HEK293 (cell line): ENCODE results near the gene LCN12.
A peak's percentile ranks its signal among the peaks of the same experiment; 100 is the strongest.

Experiments
- CTCF ChIA-PET: fragments of 350-600 bp; formaldehyde crosslinking; extraction: SDS; loops from one replicate; lab custom pipeline; 2021; ENCODE audit warnings: antibody characterized with exemption; lab: Yijun Ruan, JAX
- POLR2A ChIA-PET: fragments of 300-600 bp; formaldehyde crosslinking; extraction: SDS; loops from one replicate; lab custom pipeline; 2020; ENCODE audit warnings: antibody characterized with exemption, inconsistent platforms; lab: Yijun Ruan, JAX
- H3K27ac ChIP-seq: fragments of 200-500 bp; sonication (Bioruptor generic); 2 replicates; pipeline ENCODE4 v1.5.1; 2014; ENCODE audit warnings: low read depth, low read length, control low read depth, inconsistent platforms; ENCODE audit errors: extremely low read depth
- H3K36me3 ChIP-seq, 2 experiments: fragments of 200-500 bp in 1 of 2; sonication (Bioruptor generic) in 1 of 2; 1 replicate in 1 of 2; 2 replicates in 1 of 2; pipeline ENCODE4 v1.5.1; 2014 to 2017; ENCODE audit warnings: inconsistent platforms in 2 of 2, low read length in 2 of 2; ENCODE audit not compliant: control insufficient read depth in 2 of 2, insufficient read depth in 1 of 2
- H3K4me1 ChIP-seq: fragments of 200-500 bp; sonication (Bioruptor generic); 2 replicates; pipeline ENCODE4 v1.5.1; 2014; ENCODE audit warnings: mild to moderate bottlenecking, low read length, inconsistent platforms; ENCODE audit not compliant: control insufficient read depth, insufficient read depth
- H3K4me3 ChIP-seq: 2 replicates; pipeline ENCODE4 v1.5.1; 2011; ENCODE audit warnings: low read depth, mild to moderate bottlenecking, control low read depth, low read length, moderate library complexity
- H3K9me3 ChIP-seq: fragments of 200-500 bp; sonication (Bioruptor generic); 2 replicates; pipeline ENCODE4 v1.5.1; 2014; ENCODE audit warnings: low read depth, low read length, inconsistent platforms; ENCODE audit not compliant: control insufficient read depth, insufficient read depth
- ELK4 ChIP-seq: IDR thresholded peaks from 2 replicates; pipeline ENCODE4 v1.6.1; 2011; ENCODE audit warnings: mild to moderate bottlenecking, low read depth, low read length, borderline replicate concordance
- GLI2 ChIP-seq: fragments of 450-650 bp; formaldehyde crosslinking; IDR thresholded peaks from 2 replicates; pipeline ENCODE4; 2017; ENCODE audit warnings: missing biosample characterization, missing genetic modification characterization, low read depth, borderline replicate concordance
- GLI4 ChIP-seq: fragments of 450-650 bp; formaldehyde crosslinking; IDR thresholded peaks from 2 replicates; pipeline ENCODE4 v1.5.1; 2016; ENCODE audit warnings: missing biosample characterization, missing genetic modification characterization
- GLIS2 ChIP-seq: fragments of 450-650 bp; formaldehyde crosslinking; IDR thresholded peaks from 2 replicates; pipeline ENCODE4 v1.5.1; 2016; ENCODE audit warnings: missing biosample characterization, missing genetic modification characterization
- HOXC10 ChIP-seq: sonication (generic); formaldehyde crosslinking; IDR thresholded peaks from 2 replicates; pipeline ENCODE4 v1.8.1; 2023; ENCODE audit warnings: mild to moderate bottlenecking, missing genetic modification reagents
- KLF1 ChIP-seq: fragments of 450-650 bp; formaldehyde crosslinking; IDR thresholded peaks from 2 replicates; pipeline ENCODE4 v1.5.1; 2016; ENCODE audit warnings: missing biosample characterization, missing genetic modification characterization
- KLF8 ChIP-seq: fragments of 450-650 bp; formaldehyde crosslinking; IDR thresholded peaks from 2 replicates; pipeline ENCODE4 v1.5.1; 2016; ENCODE audit warnings: missing biosample characterization, missing genetic modification characterization
- OVOL3 ChIP-seq: fragments of 450-650 bp; formaldehyde crosslinking; IDR thresholded peaks from 2 replicates; pipeline ENCODE4 v1.5.1; 2016; ENCODE audit warnings: missing biosample characterization, missing genetic modification characterization
- TCF7L2 ChIP-seq: IDR thresholded peaks from 2 replicates; pipeline ENCODE4 v1.6.1; 2011; ENCODE audit warnings: low read depth, mild to moderate bottlenecking, inconsistent platforms, low read length, moderate library complexity, borderline replicate concordance
- ZBTB11 ChIP-seq: fragments of 450-650 bp; formaldehyde crosslinking; conservative IDR thresholded peaks from 2 replicates; pipeline ENCODE4 v1.5.1; 2016; ENCODE audit warnings: low read depth, missing biosample characterization, missing genetic modification characterization
- ZBTB20 ChIP-seq: fragments of 450-650 bp; formaldehyde crosslinking; IDR thresholded peaks from 2 replicates; pipeline ENCODE4 v1.5.1; 2016; ENCODE audit warnings: missing biosample characterization, missing genetic modification characterization
- ZNF132 ChIP-seq: fragments of 450-650 bp; formaldehyde crosslinking; IDR thresholded peaks from 2 replicates; pipeline ENCODE4 v1.5.1; 2017; ENCODE audit warnings: missing biosample characterization, missing genetic modification characterization, borderline replicate concordance
- ZNF26 ChIP-seq: fragments of 450-650 bp; formaldehyde crosslinking; IDR thresholded peaks from 2 replicates; pipeline ENCODE4 v1.5.1; 2016; ENCODE audit warnings: missing biosample characterization, missing genetic modification characterization
- ZNF292 ChIP-seq: fragments of 450-650 bp; formaldehyde crosslinking; IDR thresholded peaks from 2 replicates; pipeline ENCODE4 v1.5.1; 2016; ENCODE audit warnings: low read depth, missing biosample characterization, missing genetic modification characterization, borderline replicate concordance
- ZNF354C ChIP-seq: fragments of 450-650 bp; formaldehyde crosslinking; IDR thresholded peaks from 2 replicates; pipeline ENCODE4 v1.5.1; 2016; ENCODE audit warnings: missing biosample characterization, missing genetic modification characterization, low read depth, borderline replicate concordance
- ZNF362 ChIP-seq: fragments of 450-650 bp; formaldehyde crosslinking; IDR thresholded peaks from 2 replicates; pipeline ENCODE4 v1.5.1; 2016; ENCODE audit warnings: missing biosample characterization, missing genetic modification characterization
- ZNF366 ChIP-seq: fragments of 450-650 bp; formaldehyde crosslinking; conservative IDR thresholded peaks from 2 replicates; pipeline ENCODE4 v1.5.1; 2016; ENCODE audit warnings: missing biosample characterization, missing genetic modification characterization
- ZNF423 ChIP-seq: fragments of 450-650 bp; formaldehyde crosslinking; IDR thresholded peaks from 2 replicates; pipeline ENCODE4 v1.5.1; 2016; ENCODE audit warnings: missing biosample characterization, missing genetic modification characterization
- ZNF433 ChIP-seq: fragments of 450-650 bp; formaldehyde crosslinking; IDR thresholded peaks from 2 replicates; pipeline ENCODE4 v1.5.1; 2016; ENCODE audit warnings: missing biosample characterization, missing genetic modification characterization, low read depth
- ZNF449 ChIP-seq: fragments of 450-650 bp; formaldehyde crosslinking; IDR thresholded peaks from 2 replicates; pipeline ENCODE4 v1.5.1; 2017; ENCODE audit warnings: missing biosample characterization, mild to moderate bottlenecking, missing genetic modification characterization, moderate library complexity
- ZNF501 ChIP-seq: fragments of 450-650 bp; formaldehyde crosslinking; IDR thresholded peaks from 2 replicates; pipeline ENCODE4 v1.5.1; 2016; ENCODE audit warnings: missing biosample characterization, missing genetic modification characterization
- ZNF544 ChIP-seq: fragments of 450-650 bp; formaldehyde crosslinking; IDR thresholded peaks from 2 replicates; pipeline ENCODE4 v1.5.0; 2017; ENCODE audit warnings: missing biosample characterization, missing genetic modification characterization
- ZNF585B ChIP-seq: fragments of 450-650 bp; formaldehyde crosslinking; IDR thresholded peaks from 2 replicates; pipeline ENCODE4 v1.5.1; 2016; ENCODE audit warnings: missing biosample characterization, missing genetic modification characterization
- ZNF596 ChIP-seq: fragments of 450-650 bp; IDR thresholded peaks from 2 replicates; pipeline ENCODE4 v1.5.0; 2018; ENCODE audit warnings: missing biosample characterization, mild to moderate bottlenecking, missing genetic modification characterization, moderate library complexity
- ZNF629 ChIP-seq: fragments of 450-650 bp; formaldehyde crosslinking; IDR thresholded peaks from 2 replicates; pipeline ENCODE4 v1.5.1; 2017; ENCODE audit warnings: missing biosample characterization, missing genetic modification characterization
- ZNF664 ChIP-seq: fragments of 450-650 bp; formaldehyde crosslinking; IDR thresholded peaks from 2 replicates; pipeline ENCODE4 v1.5.1; 2016; ENCODE audit warnings: missing biosample characterization, missing genetic modification characterization
- ZNF776 ChIP-seq: fragments of 450-650 bp; formaldehyde crosslinking; IDR thresholded peaks from 2 replicates; pipeline ENCODE4 v1.5.0; 2017; ENCODE audit warnings: missing biosample characterization, missing genetic modification characterization, borderline replicate concordance

LCN12 gene

GRCh38 chr9:136950656-136951276 lies 1.3 kb upstream of the LCN12 start:
- POLR2A ChIA-PET = interaction anchor here (0.5 to 4.9 kb wide), 5 partner anchors 15 to 136 kb away, joined by 3 to 24 read pairs (median 3); partner anchors contain the start of genes PAXX and SAPCD2
- Histone ChIP-seq H3K4me1 (no peaks in the 10 kb centered on the region; the same call in 1 of the 2 replicates), H3K36me3 (no peaks in the 10 kb centered on the region), H3K4me3 (no peak overlapping the region; the same call in 1 of the 2 replicates)
- CTCF ChIA-PET = interaction anchor here (0.9 to 1.4 kb wide), 3 partner anchors 25 to 84 kb away, joined by 3 to 5 read pairs (median 4); partner anchors contain the start of gene PAXX
- TF ChIP-seq GLI4 (tag by site-specific recombination) (no peak), ZNF776 (tag by site-specific recombination) (no peak), ZNF433 (tag by site-specific recombination) (no peak), HOXC10 (no peak), GLI2 (tag by site-specific recombination) (no peak), ZNF292 (no peak), ZNF366 (tag by site-specific recombination) (no peak), ZNF132 (tag by site-specific recombination) (no peak), ZNF423 (no peak), ZNF664 (tag by site-specific recombination) (no peak), ZNF362 (tag by site-specific recombination) (no peak), ZNF354C (no peak), ZNF449 (tag by site-specific recombination) (no peak), KLF1 (tag by site-specific recombination) (no peak), ZBTB11 (no peak), ZNF585B (no peak), TCF7L2 (no peak), ZNF501 (tag by site-specific recombination) (no peak)
- TF ChIP-seq, all 188 proteins: peak for 0
- peak overlapping the region; percentile 76; the same call in 1 of the 2 replicates for H3K27ac ChIP-seq
- H3K9me3 ChIP-seq = no peaks in the 10 kb centered on the region

GRCh38 chr9:136952321-136952850 lies 313 bp downstream of the LCN12 start:
- H3K4me3 ChIP-seq = no peak overlapping the region
- H3K36me3 ChIP-seq = no peaks in the 10 kb centered on the region
- no peaks in the 10 kb centered on the region; the same call in 1 of the 2 replicates for H3K4me1 ChIP-seq
- H3K27ac ChIP-seq = no peak overlapping the region
- POLR2A ChIA-PET = interaction anchor here (0.6 kb wide), 1 partner anchor 15 kb away, joined by 4 read pairs; no protein-coding TSS in a partner anchor
- CTCF ChIA-PET = interaction anchor here (0.6 to 1.6 kb wide), 2 partner anchors 83 to 386 kb away, joined by 3 to 6 read pairs; no protein-coding TSS in a partner anchor
- no peaks in the 10 kb centered on the region for H3K9me3 ChIP-seq
- no peak for TF ChIP-seq ZNF26
- TF ChIP-seq ZBTB20 (tag by site-specific recombination) = no peak
- no peak for TF ChIP-seq ZNF544 (tag by site-specific recombination)
- 0 out of 2 replicates have a peak, but pooled peaks have one; percentile 11 for TF ChIP-seq GLIS2 (tag by site-specific recombination)
- TF ChIP-seq ZNF629 (tag by site-specific recombination) = no peak
- TF ChIP-seq OVOL3 (tag by site-specific recombination) = no peak
- no peak for TF ChIP-seq KLF8 (tag by site-specific recombination)
- TF ChIP-seq ELK4 = no peak
- TF ChIP-seq ZNF433 (tag by site-specific recombination) = no peak
- TF ChIP-seq ZNF596 (tag by site-specific recombination) = no peak
